ENCODE data around the gene MAD1L1.
A peak's percentile ranks its signal among the peaks of the same experiment; 100 is the strongest.

MAD1L1 gene

DNA sequence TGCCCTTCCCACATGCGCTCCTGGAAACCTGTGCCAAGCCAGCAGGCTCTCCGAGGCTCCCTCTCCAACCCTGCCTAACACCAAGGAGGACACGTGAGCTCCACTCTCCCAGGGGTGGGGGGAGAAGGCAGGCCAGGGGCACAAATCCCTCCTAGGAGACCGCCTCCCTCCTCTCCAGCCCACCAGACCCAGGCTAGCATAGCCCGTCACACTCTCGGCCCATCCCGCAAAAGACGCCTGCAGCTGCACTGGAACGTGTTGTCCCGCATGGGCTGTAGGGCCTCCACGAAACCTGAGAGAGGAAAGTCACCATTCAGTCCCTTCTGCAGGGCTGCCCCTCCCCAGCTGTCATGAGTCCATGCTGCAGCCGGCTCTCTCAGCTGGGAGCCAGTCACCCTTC lies 126.3 kb downstream of the MAD1L1 start:
- H3K9me3 ChIP-seq (ENCODE audit: control insufficient read depth in 2 of 2, low read length in 2 of 2): no peaks in the 10 kb centered on the region
- no peak overlapping the region for H3K4me3 ChIP-seq (ENCODE audit: low read length in 2 of 2)
- H3K36me3 ChIP-seq (ENCODE audit: control insufficient read depth in 2 of 2, insufficient read depth in 2 of 2, low read length in 2 of 2): no peaks in the 10 kb centered on the region
- H3K27ac ChIP-seq (ENCODE audit: low read length): no peak overlapping the region
- no peak overlapping the region for H3K9ac ChIP-seq (ENCODE audit: low read length in 2 of 2)
- H3K27me3 ChIP-seq (ENCODE audit: control insufficient read depth in 1 of 2, insufficient read depth in 2 of 2, low read length in 2 of 2): no peaks in the 10 kb centered on the region
- H3K4me1 ChIP-seq (ENCODE audit: control insufficient read depth, insufficient read depth, low read length): peaks cover 36% of the 10 kb centered on the region

DNA sequence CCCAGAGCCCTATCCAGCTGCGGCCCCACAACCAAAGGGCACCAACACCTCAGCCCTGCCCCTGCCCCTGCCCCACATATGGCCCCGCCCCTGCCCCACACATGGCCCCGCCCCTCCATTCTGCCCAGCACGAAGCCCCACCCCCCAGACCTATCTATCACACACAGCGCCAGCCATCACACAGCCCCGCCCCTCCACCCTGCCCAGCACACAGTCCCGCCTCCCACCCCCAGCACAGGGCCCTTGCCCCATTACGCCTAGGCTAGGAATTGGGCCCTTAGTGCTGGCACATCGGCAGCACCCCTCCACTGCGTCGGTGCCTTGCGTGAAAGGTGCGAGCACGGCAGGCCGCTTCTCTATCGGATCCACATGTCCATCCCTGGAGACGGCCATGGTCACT lies 126.8 kb downstream of the MAD1L1 start:
- peaks cover 32% of the 10 kb centered on the region for H3K4me1 ChIP-seq (ENCODE audit: control insufficient read depth, insufficient read depth, low read length)
- no peak overlapping the region for H3K27ac ChIP-seq (ENCODE audit: low read length)
- no peak overlapping the region for H3K9ac ChIP-seq (ENCODE audit: low read length in 2 of 2)
- no peak overlapping the region for H3K4me3 ChIP-seq (ENCODE audit: low read length in 2 of 2)
- no peaks in the 10 kb centered on the region for H3K36me3 ChIP-seq (ENCODE audit: control insufficient read depth in 2 of 2, insufficient read depth in 2 of 2, low read length in 2 of 2)
- no peaks in the 10 kb centered on the region for H3K9me3 ChIP-seq (ENCODE audit: control insufficient read depth in 2 of 2, low read length in 2 of 2)
- H3K27me3 ChIP-seq (ENCODE audit: control insufficient read depth in 1 of 2, insufficient read depth in 2 of 2, low read length in 2 of 2): no peaks in the 10 kb centered on the region

DNA sequence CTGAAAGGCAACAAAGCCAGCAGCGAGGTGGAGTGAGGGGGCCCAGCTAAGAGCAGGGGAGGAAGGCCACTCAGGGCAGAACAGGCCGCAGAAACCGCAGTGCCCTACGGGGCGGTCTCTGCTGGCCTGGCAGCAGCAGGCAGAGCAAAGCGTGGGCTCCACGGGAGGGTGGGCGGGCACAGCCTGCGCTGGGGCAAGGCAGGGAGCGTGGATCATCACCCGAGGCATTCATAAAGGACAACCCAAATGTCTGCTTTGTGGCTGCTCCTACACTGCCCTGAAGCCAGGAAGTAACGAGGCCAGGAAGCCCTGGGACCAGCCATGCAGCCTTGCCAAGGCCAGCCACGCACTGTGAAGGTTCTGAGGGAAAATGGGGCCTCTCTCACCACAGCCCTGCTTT lies 127.5 kb downstream of the MAD1L1 start:
- peaks cover 27% of the 10 kb centered on the region for H3K4me1 ChIP-seq (ENCODE audit: control insufficient read depth, insufficient read depth, low read length)
- no peaks in the 10 kb centered on the region for H3K9me3 ChIP-seq (ENCODE audit: control insufficient read depth in 2 of 2, low read length in 2 of 2)
- H3K9ac ChIP-seq (ENCODE audit: low read length in 2 of 2): no peak overlapping the region
- H3K4me3 ChIP-seq (ENCODE audit: low read length in 2 of 2): no peak overlapping the region
- peak overlapping the region; percentile 49 for H3K27ac ChIP-seq (ENCODE audit: low read length)
- no peaks in the 10 kb centered on the region for H3K27me3 ChIP-seq (ENCODE audit: control insufficient read depth in 1 of 2, insufficient read depth in 2 of 2, low read length in 2 of 2)
- no peaks in the 10 kb centered on the region for H3K36me3 ChIP-seq (ENCODE audit: control insufficient read depth in 2 of 2, insufficient read depth in 2 of 2, low read length in 2 of 2)

DNA sequence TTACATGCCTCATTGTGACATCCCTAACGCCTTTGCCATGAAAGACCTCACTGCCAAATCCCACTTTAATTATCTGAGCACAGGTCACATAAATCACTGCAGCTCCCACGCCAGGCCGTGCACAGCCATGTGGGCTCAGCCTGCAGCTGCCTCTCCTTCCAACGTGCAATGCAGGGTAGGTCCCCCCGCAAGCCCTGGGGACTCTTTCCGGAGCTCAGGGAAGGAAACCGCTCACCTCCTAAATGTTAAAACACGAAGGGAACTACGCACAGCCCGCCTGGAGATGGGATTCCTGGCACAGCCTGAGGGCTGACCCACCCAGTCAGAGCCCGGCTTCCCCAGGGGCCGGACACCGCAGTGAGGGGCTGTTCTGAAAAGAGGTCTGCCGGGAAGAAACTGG lies 128.0 kb downstream of the MAD1L1 start:
- Histone ChIP-seq H3K27ac (ENCODE audit: low read length) (peak overlapping the region; percentile 49), H3K27me3 (ENCODE audit: control insufficient read depth in 1 of 2, insufficient read depth in 2 of 2, low read length in 2 of 2) (no peaks in the 10 kb centered on the region), H3K36me3 (ENCODE audit: control insufficient read depth in 2 of 2, insufficient read depth in 2 of 2, low read length in 2 of 2) (no peaks in the 10 kb centered on the region), H3K4me3 (ENCODE audit: low read length in 2 of 2) (peak overlapping the region in 1 of 2 donors; percentile 65), H3K4me1 (ENCODE audit: control insufficient read depth, insufficient read depth, low read length) (peaks cover 27% of the 10 kb centered on the region), H3K9me3 (ENCODE audit: control insufficient read depth in 2 of 2, low read length in 2 of 2) (no peaks in the 10 kb centered on the region), H3K9ac (ENCODE audit: low read length in 2 of 2) (no peak overlapping the region)

DNA sequence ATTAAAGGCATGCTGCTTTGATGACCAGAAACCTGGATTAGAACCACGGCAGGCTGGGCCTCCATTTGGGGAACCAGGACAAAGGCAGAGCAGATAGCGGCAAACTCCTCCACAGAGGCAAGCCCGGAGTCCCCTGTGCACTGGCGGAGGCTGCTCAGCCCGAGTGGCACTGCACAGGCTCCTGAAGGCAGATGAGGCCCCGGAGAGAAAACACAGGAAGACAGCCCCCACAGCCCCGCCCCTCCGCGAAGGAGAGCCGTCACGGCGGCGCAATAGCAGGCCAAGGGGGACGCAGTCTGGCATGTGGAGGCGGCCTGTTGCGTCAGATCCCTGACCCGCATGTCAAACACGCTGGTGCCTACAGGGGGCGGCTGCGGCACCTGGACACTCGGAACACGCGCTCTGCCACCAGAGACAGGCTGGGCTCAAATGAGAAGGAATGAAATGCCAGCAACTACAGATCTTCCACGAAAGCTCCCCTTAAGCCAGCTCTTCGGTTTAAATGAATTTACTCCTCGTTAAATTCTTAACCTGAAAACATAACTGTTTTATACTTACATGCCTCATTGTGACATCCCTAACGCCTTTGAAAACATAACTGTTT lies 128.5 kb downstream of the MAD1L1 start:
- no peaks in the 10 kb centered on the region for H3K9me3 ChIP-seq (ENCODE audit: control insufficient read depth in 2 of 2, low read length in 2 of 2)
- H3K4me3 ChIP-seq (ENCODE audit: low read length in 2 of 2): peak overlapping the region; percentile 59 to 65
- peak overlapping the region; percentile 42 to 63 for H3K9ac ChIP-seq (ENCODE audit: low read length in 2 of 2)
- no peaks in the 10 kb centered on the region for H3K36me3 ChIP-seq (ENCODE audit: control insufficient read depth in 2 of 2, insufficient read depth in 2 of 2, low read length in 2 of 2)
- H3K27me3 ChIP-seq (ENCODE audit: control insufficient read depth in 1 of 2, insufficient read depth in 2 of 2, low read length in 2 of 2): no peaks in the 10 kb centered on the region
- H3K27ac ChIP-seq (ENCODE audit: low read length): peak overlapping the region; percentile 49
- peaks cover 27% of the 10 kb centered on the region for H3K4me1 ChIP-seq (ENCODE audit: control insufficient read depth, insufficient read depth, low read length)

DNA sequence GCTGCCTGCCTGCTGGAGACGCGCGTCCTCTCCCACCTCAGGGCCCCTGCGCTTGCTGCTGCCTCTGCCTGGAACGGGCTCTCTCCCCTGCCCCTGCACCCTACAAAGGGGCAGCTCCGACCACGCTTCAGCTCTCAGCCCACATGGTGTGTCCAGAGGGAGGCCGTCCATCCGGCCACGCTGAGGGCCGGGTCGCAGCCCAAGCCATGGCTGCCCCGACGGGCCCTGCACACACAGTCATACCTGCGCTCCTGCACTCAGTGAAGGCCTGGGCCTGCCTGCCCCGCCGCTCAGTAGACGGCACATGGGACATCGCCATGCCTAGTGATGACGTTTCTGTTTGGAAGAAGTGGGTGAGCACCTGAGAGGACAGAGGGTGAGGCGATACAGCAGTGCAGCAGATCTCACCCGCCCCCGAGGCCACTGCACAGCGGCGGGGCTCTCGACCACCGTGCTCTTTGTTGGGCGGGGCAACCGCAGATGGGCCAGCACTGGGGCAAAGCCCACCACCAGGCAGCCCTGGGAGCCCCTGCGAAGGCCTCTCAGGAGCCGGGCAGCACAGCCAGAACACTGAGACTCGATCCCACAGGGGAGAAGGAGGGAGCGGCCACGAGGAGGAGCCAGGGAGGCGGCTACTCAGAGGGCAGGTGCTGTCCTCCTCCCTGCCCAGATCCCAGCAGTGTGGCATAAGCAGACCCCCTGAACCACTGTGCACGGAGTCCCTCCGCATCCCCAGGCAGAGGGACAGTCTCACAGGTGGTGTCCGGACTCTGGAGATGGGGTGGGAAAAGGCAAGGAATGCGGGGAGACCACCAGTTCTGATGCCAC lies 129.5 kb downstream of the MAD1L1 start:
- peak overlapping the region; percentile 59 to 65 for H3K4me3 ChIP-seq (ENCODE audit: low read length in 2 of 2)

DNA sequence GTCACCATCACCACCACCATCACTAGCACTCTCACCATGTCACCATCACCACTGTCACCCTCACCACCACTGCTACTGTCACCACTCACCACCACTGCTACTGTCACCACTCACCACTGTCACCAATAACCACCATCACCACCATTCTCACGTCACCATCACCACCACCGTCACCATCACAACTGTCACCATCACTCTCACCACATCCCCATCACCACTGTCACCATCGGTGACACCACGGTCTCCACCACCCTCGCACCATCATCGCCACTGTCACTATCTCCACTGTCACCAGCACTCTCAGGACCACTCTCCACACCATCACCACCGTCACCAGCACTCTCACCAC lies 130.4 kb downstream of the MAD1L1 start:
- no peaks in the 10 kb centered on the region for H3K27me3 ChIP-seq (ENCODE audit: control insufficient read depth in 1 of 2, insufficient read depth in 2 of 2, low read length in 2 of 2)
- no peak overlapping the region for H3K27ac ChIP-seq (ENCODE audit: low read length)
- no peaks in the 10 kb centered on the region for H3K9me3 ChIP-seq (ENCODE audit: control insufficient read depth in 2 of 2, low read length in 2 of 2)
- no peak overlapping the region for H3K4me3 ChIP-seq (ENCODE audit: low read length in 2 of 2)
- peaks cover 26% of the 10 kb centered on the region for H3K4me1 ChIP-seq (ENCODE audit: control insufficient read depth, insufficient read depth, low read length)
- no peak overlapping the region for H3K9ac ChIP-seq (ENCODE audit: low read length in 2 of 2)
- H3K36me3 ChIP-seq (ENCODE audit: control insufficient read depth in 2 of 2, insufficient read depth in 2 of 2, low read length in 2 of 2): no peaks in the 10 kb centered on the region

More for the DNA sequence above, 129.5 kb downstream of the MAD1L1 start:
- no peaks in the 10 kb centered on the region for H3K36me3 ChIP-seq (ENCODE audit: control insufficient read depth in 2 of 2, insufficient read depth in 2 of 2, low read length in 2 of 2)
- H3K27me3 ChIP-seq (ENCODE audit: control insufficient read depth in 1 of 2, insufficient read depth in 2 of 2, low read length in 2 of 2): no peaks in the 10 kb centered on the region
- peaks cover 26% of the 10 kb centered on the region for H3K4me1 ChIP-seq (ENCODE audit: control insufficient read depth, insufficient read depth, low read length)
- H3K9me3 ChIP-seq (ENCODE audit: control insufficient read depth in 2 of 2, low read length in 2 of 2): no peaks in the 10 kb centered on the region
- H3K27ac ChIP-seq (ENCODE audit: low read length): peak overlapping the region; percentile 49
- H3K9ac ChIP-seq (ENCODE audit: low read length in 2 of 2): peak overlapping the region in 1 of 2 donors; percentile 63

DNA sequence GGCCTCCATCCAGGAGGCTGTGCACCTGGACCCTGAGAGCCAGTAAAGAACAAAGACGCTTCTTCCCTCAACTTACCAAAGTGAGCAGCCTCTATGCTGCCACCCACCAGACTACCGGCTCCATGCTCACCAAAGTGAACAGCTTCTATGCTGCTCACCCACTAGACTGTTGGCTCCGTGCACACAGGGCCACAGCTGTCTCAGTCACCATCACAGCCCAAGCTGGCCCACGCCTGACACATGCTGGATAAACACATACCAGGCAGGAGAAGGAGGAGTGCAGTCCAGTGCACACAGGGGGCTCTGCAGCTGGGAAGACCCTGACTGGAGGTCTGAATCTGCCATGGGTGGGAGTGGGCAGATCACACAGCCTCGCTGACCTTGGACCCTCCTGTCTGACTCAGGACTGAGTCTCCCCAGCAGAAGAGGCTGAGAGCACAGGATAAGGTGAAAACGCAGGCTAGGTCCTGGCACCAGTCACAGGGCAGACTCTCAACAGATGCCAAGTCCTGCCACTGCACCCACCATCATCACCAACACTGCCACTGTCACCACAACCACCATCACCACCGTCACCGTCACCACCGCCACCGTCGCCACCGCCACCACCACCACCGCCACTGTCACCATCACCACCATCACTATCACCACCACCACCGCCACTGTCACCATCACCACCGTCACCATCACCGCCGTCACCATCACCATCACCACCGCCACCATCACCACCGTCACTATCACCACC lies 130.9 kb downstream of the MAD1L1 start:
- Histone ChIP-seq H3K4me3 (ENCODE audit: low read length in 2 of 2) (no peak overlapping the region), H3K27ac (ENCODE audit: low read length) (no peak overlapping the region)

DNA sequence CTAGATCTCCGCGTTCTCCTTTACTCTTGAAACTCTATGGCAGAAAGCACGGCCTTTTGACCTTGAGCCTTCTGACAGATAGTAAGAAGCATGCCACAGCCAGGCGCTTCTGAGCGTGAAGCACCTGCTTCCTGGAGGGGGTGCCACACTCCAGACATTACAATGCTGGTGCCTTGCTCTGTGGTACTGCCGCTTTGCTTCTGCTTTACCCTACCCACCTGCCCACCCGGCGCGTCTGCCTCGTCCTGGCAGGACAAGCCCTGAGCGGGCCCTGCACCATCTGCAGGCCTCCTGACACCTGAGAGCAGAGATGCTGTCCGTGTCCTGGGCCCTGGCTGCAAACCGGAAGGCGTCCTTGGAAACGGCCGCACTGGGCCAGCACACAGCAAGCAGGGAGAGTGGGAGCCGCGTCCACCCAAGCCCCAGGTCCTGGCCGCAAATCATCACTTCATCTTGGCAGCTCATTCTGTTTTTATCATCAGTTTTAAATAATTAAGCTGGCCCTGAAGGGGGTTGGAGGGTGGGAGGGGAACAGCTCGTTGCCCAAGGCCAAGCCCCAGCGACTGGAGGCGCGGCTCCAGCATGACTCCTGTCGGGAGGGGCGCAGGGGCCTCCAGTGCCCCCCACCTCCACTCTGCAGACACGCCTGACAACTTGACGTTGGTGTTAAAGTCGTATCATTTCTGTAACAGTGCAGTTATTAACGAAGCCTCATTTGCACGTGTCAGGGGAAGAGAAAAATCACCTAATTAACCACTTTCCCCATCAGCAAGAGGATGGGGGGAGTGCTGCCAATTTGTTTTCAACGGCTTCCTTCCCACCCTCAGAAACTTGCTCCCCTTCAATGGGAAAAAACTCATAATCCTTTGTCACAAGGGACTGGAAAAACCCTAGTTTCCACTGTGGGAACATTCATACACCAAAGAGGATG lies 132.2 kb downstream of the MAD1L1 start:
- peaks cover 21% of the 10 kb centered on the region for H3K4me1 ChIP-seq (ENCODE audit: control insufficient read depth, insufficient read depth, low read length)
- no peak overlapping the region for H3K4me3 ChIP-seq (ENCODE audit: low read length in 2 of 2)
- no peaks in the 10 kb centered on the region for H3K9me3 ChIP-seq (ENCODE audit: control insufficient read depth in 2 of 2, low read length in 2 of 2)
- H3K9ac ChIP-seq (ENCODE audit: low read length in 2 of 2): no peak overlapping the region
- H3K27ac ChIP-seq (ENCODE audit: low read length): no peak overlapping the region
- H3K36me3 ChIP-seq (ENCODE audit: control insufficient read depth in 2 of 2, insufficient read depth in 2 of 2, low read length in 2 of 2): no peaks in the 10 kb centered on the region
- no peaks in the 10 kb centered on the region for H3K27me3 ChIP-seq (ENCODE audit: control insufficient read depth in 1 of 2, insufficient read depth in 2 of 2, low read length in 2 of 2)

More for the DNA sequence above, 130.9 kb downstream of the MAD1L1 start:
- Histone ChIP-seq H3K9ac (ENCODE audit: low read length in 2 of 2) (no peak overlapping the region), H3K9me3 (ENCODE audit: control insufficient read depth in 2 of 2, low read length in 2 of 2) (no peaks in the 10 kb centered on the region), H3K36me3 (ENCODE audit: control insufficient read depth in 2 of 2, insufficient read depth in 2 of 2, low read length in 2 of 2) (no peaks in the 10 kb centered on the region), H3K4me1 (ENCODE audit: control insufficient read depth, insufficient read depth, low read length) (peaks cover 25% of the 10 kb centered on the region), H3K27me3 (ENCODE audit: control insufficient read depth in 1 of 2, insufficient read depth in 2 of 2, low read length in 2 of 2) (no peaks in the 10 kb centered on the region)
